Subcutaneous adipose tissue (tissue), 4 donors: Measurements from ENCODE around the gene KIF1A. TPM values are rescaled to one million over a fixed set of nuclear protein-coding genes. Genes with fewer than 3 reads are reported as not detected.

Source experiments
- total RNA-seq, 4 donors: library from RNA; depleted of rRNA; stranded (reverse); fragments of >200 nt; gene quantifications; one replicate each; pipeline ENCODE4 v1.1.0, GENCODE V29; 2016
- TF ChIP-seq, protein P1 (sequence below): fragments of 450-650 bp; IDR thresholded peaks from one replicate; pipeline ENCODE4 v1.5.1; 2016; ENCODE audit warnings: low read depth, mild to moderate bottlenecking, control low read depth, antibody characterized with exemption, moderate library complexity

Gene KIF1A
- total RNA-seq, 4 donors from 2014 or later, result not detected

- TF ChIP-seq, protein P1, sequence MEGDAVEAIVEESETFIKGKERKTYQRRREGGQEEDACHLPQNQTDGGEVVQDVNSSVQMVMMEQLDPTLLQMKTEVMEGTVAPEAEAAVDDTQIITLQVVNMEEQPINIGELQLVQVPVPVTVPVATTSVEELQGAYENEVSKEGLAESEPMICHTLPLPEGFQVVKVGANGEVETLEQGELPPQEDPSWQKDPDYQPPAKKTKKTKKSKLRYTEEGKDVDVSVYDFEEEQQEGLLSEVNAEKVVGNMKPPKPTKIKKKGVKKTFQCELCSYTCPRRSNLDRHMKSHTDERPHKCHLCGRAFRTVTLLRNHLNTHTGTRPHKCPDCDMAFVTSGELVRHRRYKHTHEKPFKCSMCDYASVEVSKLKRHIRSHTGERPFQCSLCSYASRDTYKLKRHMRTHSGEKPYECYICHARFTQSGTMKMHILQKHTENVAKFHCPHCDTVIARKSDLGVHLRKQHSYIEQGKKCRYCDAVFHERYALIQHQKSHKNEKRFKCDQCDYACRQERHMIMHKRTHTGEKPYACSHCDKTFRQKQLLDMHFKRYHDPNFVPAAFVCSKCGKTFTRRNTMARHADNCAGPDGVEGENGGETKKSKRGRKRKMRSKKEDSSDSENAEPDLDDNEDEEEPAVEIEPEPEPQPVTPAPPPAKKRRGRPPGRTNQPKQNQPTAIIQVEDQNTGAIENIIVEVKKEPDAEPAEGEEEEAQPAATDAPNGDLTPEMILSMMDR, result no peak
Measured at GRCh38 chr2:240760576-240761246, 59.3 kb downstream of the KIF1A start.

DNA sequence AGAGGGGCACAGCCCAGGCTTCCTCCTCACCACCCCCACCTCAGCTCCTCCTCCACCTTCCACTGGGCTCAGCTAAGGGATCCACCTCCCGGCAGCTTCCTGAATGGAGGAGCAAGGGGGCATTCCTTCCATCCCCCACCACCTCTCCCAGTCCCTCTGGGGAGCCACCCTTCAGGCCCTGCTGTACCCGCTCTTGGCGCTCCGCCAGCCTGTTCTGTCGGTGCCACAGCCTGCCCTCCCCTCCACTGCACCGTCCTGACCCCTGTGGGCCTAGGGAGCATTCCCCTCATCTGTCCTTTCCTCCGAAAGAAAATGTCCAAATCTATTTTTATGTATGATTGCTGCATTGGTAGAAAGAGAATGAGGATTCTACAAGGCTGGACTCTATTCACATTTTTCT is 59.9 kb downstream of the KIF1A start:
- TF ChIP-seq, protein P1, result no peak

DNA sequence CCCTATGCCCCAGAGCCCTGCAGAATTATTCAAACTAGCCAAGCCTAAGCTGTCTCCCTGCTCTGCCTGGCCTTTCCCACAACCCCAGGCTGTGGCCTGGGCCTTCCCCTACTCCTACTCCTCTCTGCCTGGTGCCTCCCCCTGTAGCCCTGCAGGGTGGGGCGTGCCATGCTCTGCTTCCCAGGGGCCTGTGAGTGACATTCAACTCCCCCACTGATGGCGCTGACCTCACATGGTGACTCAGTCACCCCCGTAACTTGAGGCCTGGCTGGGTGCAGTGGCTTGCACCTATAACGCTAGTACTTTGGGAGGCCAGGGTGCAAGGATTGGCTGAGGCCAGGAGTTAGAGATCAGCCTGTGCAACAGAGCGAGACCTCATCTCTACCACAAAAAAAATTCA is 60.6 kb downstream of the KIF1A start:
- TF ChIP-seq, protein P1, result no peak

GRCh38 chr2:240757086-240757614 is 62.9 kb downstream of the KIF1A start:
- TF ChIP-seq, protein P1, result no peak

- TF ChIP-seq, protein P1, result no peak
Measured at GRCh38 chr2:240752209-240752608, 67.8 kb downstream of the KIF1A start.

DNA sequence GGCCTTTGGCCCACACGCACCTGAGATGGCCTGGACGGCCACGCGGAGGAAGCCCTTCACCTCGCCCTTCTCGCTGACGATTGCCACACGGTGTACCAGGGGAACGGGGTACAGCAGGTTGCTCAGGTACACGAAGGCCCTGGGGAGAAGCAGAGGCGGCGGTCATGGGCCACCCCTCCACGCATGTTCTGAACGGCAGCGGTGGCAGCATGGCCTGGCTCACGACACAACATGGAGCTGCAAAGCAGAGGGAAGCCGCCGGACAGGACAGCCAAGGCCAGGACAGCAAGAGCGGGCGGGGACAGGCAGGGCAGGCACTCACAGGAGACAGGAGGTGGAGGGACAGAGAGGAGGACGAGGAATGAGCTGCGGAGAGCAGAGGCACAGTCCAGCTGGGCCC is 69.6 kb downstream of the KIF1A start:
- TF ChIP-seq, protein P1, result no peak

- TF ChIP-seq, protein P1, result no peak
Measured at GRCh38 chr2:240749516-240749915, 70.5 kb downstream of the KIF1A start.
